AG09319 (cell line): ENCODE measurements around the gene RASL12.
A peak's percentile ranks its signal among the peaks of the same experiment; 100 is the strongest.
"Not testable (repeated sequence)": the region's sequence is repeated elsewhere in the genome, so short reads cannot be mapped to it uniquely, and the experiment has no call there.

Experiments
- DNase-seq: peaks from one replicate; pipeline ENCODE4 v3.0.0-alpha.2; 2010; ENCODE audit warnings: low read depth; ENCODE audit errors: extremely low read depth
- CTCF ChIP-seq: IDR thresholded peaks from 2 replicates; pipeline ENCODE4 v1.5.1; 2011; ENCODE audit warnings: low read depth, mild to moderate bottlenecking, inconsistent platforms, low read length, moderate library complexity

The RASL12 gene

DNA sequence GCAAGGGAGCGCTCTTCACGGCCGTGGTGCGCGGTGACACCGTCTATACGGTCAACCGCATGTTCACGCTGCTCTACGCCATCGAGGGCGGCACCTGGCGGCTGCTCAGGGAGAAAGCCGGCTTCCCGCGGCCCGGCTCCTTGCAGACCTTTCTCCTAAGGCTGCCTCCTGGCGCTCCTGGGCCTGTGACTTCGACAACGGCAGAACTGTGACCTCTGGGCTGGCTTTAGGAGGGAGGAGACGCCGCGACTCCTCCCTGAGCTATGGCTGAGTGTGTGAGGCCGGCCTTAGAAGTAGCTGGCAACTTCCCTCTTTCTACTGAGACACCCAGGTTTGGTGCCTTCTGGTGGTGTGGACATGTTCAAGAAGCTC, 10.2 kb upstream of the RASL12 start:
- DNase-seq, result no peak

DNA sequence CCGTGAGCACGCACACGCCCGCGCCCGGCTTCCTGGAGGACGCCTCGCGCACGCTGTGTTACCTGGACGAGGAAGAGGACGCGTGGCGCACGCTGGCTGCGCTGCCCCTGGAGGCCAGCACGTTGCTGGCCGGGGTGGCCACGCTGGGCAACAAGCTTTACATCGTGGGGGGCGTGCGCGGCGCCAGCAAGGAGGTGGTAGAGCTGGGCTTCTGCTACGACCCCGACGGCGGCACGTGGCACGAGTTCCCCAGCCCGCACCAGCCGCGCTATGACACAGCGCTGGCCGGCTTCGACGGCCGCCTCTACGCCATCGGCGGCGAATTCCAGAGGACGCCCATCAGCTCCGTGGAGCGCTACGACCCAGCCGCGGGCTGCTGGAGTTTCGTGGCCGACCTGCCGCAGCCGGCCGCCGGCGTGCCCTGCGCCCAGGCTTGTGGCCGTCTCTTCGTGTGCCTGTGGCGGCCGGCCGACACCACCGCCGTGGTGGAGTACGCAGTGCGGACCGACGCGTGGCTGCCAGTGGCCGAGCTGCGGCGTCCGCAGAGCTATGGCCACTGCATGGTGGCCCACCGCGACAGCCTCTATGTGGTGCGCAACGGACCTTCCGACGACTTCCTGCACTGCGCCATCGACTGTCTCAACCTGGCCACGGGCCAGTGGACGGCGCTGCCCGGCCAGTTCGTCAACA, 9.6 kb upstream of the RASL12 start:
- DNase-seq, result no peak
- TF ChIP-seq CTCF, result no peak

More for the DNA sequence above, 10.2 kb upstream of the RASL12 start:
- TF ChIP-seq CTCF, result peak; percentile 75

DNA sequence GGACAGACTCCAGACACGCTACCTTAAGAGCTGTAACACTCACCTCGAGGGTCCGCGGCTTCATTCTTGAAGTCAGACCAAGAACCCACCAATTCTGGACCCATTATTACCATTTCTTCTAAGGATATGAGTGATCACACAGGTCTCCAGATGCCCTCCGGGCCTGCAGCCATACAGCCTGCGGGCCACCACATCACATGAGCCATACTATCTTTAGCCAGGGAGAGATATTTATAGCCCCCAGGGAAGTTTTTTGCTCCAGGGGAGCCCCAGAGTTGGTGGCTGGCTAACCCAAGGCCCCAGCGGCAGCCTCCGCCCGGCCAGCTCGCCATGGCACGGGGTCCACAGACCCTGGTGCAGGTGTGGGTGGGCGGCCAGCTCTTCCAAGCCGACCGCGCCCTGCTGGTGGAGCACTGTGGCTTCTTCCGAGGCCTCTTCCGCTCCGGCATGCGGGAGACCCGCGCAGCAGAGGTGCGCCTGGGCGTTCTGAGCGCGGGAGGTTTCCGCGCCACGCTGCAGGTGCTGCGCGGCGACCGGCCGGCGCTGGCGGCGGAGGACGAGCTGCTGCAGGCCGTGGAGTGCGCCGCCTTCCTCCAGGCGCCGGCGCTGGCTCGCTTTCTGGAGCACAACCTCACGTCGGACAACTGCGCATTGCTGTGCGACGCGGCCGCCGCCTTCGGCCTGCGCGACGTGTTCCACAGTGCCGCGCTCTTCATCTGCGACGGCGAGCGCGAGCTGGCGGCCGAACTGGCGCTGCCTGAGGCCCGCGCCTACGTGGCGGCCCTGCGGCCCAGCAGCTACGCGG, 8.9 kb upstream of the RASL12 start, which contains the start of gene KBTBD13:
KBTBD13 (plus strand) TSS at position 261 of the 805 bp plus-strand sequence; CDS start at position 331, 70 bp downstream.
- TF ChIP-seq CTCF, result no peak

GRCh38 chr15:65075607-65076395, 8.0 kb upstream of the RASL12 start:
- not testable (repeated sequence) for DNase-seq

More for the DNA sequence above, 8.9 kb upstream of the RASL12 start, which contains the start of gene KBTBD13:
- no peak for DNase-seq

GRCh38 chr15:65074946-65075345, 7.2 kb upstream of the RASL12 start:
- not testable (repeated sequence) for DNase-seq

- no peak for DNase-seq
- TF ChIP-seq CTCF, result no peak
These were observed 4.8 kb upstream of the RASL12 start for GRCh38 chr15:65072617-65073016.

GRCh38 chr15:65072027-65072426, 4.2 kb upstream of the RASL12 start:
- DNase-seq, result no peak
- no peak for TF ChIP-seq CTCF

DNA sequence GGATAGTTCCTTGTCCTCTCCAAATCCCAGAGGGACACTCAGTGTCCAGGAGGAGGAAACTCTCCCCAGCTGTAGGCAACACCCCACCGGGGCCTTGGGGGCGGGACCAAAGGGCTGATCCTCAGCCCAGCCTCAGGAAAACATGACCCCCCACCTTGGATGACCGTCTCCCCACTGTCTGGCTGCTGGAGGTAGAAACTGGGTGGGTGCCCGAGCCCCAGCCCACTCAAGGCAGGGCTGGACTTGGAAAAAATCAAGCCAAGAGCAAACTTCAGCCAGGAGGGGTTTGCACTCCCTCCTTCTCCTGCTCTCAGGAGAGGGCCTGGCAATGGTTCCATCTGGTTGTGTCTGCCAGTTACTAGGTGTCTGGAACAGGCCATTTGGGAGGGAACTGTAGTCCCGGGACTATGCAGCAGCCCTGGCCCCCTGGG, 3.6 kb upstream of the RASL12 start:
- TF ChIP-seq CTCF, result no peak
- no peak for DNase-seq
